Measurements from ENCODE around the gene ZNF140. TPM values are rescaled to one million over a fixed set of nuclear protein-coding genes. Genes with fewer than 3 reads are reported as not detected.

Gene ZNF140
- total RNA-seq, 2 experiments from 2014 or later: 10.6 to 12.3 TPM

DNA sequence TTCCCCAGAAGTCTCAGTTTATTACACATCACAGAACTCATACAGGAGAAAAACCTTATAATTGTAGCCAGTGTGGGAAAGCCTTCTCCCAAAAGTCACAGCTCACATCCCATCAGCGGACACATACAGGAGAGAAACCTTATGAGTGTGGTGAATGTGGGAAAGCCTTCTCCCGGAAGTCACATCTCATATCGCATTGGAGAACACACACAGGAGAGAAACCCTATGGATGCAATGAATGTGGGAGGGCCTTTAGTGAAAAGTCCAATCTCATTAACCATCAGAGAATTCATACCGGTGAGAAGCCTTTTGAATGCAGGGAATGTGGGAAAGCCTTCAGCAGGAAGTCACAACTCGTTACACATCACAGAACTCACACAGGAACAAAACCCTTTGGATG, 23.3 kb upstream of the ZNF140 start:
- H3K27ac Mint-ChIP-seq: no peak overlapping the region
- DNase-seq: no peak
- H3K9me3 Mint-ChIP-seq: peaks cover 58% of the 10 kb centered on the region
- no peak for ATAC-seq
- intact Hi-C loops (cut with micrococcal nuclease): no loop called here
- TF ChIP-seq, protein P1, sequence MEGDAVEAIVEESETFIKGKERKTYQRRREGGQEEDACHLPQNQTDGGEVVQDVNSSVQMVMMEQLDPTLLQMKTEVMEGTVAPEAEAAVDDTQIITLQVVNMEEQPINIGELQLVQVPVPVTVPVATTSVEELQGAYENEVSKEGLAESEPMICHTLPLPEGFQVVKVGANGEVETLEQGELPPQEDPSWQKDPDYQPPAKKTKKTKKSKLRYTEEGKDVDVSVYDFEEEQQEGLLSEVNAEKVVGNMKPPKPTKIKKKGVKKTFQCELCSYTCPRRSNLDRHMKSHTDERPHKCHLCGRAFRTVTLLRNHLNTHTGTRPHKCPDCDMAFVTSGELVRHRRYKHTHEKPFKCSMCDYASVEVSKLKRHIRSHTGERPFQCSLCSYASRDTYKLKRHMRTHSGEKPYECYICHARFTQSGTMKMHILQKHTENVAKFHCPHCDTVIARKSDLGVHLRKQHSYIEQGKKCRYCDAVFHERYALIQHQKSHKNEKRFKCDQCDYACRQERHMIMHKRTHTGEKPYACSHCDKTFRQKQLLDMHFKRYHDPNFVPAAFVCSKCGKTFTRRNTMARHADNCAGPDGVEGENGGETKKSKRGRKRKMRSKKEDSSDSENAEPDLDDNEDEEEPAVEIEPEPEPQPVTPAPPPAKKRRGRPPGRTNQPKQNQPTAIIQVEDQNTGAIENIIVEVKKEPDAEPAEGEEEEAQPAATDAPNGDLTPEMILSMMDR (IDR thresholded peaks at IDR 0.05): no peak
- H3K27me3 Mint-ChIP-seq: no peaks in the 10 kb centered on the region
- H3K36me3 Mint-ChIP-seq (ENCODE audit: low read depth): peaks cover 76% of the 10 kb centered on the region
- CTCF ChIA-PET: no interaction called here
- H3K4me3 Mint-ChIP-seq: no peak overlapping the region
- POLR2A ChIA-PET: interaction anchor here (1.0 to 1.6 kb wide), 2 partner anchors 49 to 72 kb away, joined by 3 to 5 read pairs; partner anchors contain the start of gene ZNF891
- H3K4me1 Mint-ChIP-seq (ENCODE audit: low read depth): no peaks in the 10 kb centered on the region

DNA sequence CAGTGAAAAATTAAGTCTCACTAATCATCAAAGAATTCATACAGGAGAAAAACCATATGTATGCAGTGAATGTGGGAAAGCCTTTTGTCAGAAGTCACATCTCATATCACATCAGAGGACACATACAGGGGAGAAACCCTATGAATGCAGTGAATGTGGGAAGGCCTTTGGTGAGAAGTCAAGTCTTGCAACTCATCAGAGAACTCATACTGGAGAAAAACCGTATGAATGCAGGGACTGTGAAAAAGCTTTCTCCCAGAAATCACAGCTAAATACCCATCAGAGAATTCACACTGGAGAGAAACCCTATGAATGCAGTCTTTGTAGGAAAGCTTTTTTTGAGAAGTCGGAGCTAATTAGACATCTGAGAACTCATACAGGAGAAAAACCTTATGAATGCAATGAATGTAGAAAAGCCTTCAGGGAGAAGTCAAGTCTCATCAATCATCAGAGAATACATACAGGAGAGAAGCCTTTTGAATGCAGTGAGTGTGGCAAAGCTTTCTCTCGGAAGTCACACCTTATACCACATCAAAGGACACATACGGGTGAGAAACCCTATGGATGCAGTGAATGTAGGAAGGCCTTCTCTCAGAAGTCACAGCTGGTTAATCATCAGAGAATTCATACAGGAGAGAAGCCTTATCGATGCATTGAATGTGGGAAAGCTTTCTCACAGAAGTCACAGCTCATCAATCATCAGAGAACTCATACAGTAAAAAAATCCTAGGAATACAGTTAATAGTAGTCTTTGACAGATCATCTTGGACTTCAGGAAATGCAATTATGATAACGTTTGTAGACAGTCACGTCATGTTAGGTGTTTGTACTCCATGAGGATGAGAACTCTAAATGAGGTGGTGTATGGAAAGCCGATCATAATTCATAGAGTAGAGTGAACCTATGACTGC, 22.3 kb upstream of the ZNF140 start:
- ATAC-seq (no peak), DNase-seq (no peak)
- Mint-ChIP-seq H3K9me3 (peaks cover 60% of the 10 kb centered on the region), H3K27me3 (no peaks in the 10 kb centered on the region), H3K27ac (no peak overlapping the region), H3K4me3 (no peak overlapping the region), H3K4me1 (ENCODE audit: low read depth) (no peaks in the 10 kb centered on the region), H3K36me3 (ENCODE audit: low read depth) (peaks cover 74% of the 10 kb centered on the region)
- intact Hi-C loops (cut with micrococcal nuclease): no loop called here
- ChIA-PET CTCF (no interaction called here), POLR2A (interaction anchor here (0.8 to 1.0 kb wide), 3 partner anchors 51 to 156 kb away, joined by 3 to 5 read pairs (median 3); no protein-coding TSS in a partner anchor)
- TF ChIP-seq, protein P1 (IDR thresholded peaks at IDR 0.05): no peak

DNA sequence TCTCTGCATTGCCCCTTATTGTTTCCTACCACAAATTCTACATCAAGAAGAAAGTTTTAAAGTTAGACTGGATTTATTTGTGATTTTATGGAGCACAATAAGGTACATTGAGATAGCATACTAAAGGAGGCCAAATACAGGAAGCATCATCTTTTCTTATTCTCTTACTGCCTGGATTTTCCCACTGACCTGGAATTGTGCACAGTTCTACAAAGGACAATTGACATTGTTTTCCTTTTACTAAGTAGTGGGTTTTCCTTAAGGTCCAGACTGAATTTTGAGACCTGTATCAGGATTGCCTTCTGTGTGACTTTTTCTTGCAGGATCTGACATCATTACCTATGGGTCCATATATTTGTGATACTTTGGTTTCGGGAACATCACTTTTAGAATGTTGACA, 18.8 kb upstream of the ZNF140 start:
- ChIA-PET CTCF (no interaction called here), POLR2A (no interaction called here)
- peaks cover 65% of the 10 kb centered on the region for H3K36me3 Mint-ChIP-seq (ENCODE audit: low read depth)
- no peaks in the 10 kb centered on the region for H3K4me1 Mint-ChIP-seq (ENCODE audit: low read depth)
- no peaks in the 10 kb centered on the region for H3K27me3 Mint-ChIP-seq
- intact Hi-C loops (cut with micrococcal nuclease): no loop called here
- H3K27ac Mint-ChIP-seq: no peak overlapping the region
- peaks cover 75% of the 10 kb centered on the region for H3K9me3 Mint-ChIP-seq
- TF ChIP-seq, protein P1 (IDR thresholded peaks at IDR 0.05): no peak
- no peak overlapping the region for H3K4me3 Mint-ChIP-seq
- DNase-seq (no peak), ATAC-seq (no peak)

DNA sequence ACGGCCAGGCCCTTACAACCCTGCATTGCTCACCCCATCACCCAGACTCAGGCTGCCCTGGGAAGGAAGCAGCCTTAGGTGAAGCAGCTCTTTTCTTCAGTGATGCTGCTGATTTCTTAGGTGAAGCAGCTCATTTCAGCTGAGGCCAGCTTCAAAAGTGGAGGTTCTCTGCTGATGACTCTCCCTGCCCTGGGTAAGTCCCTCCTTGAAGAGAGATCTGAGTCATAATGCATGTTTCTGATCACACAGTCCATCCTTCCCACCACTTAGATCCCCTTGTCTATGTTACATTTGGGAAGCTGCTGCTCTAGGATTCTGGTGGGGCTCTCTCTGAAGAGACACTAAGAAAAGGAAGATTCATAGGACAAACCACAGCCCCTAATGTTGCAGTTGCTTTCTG, 17.2 kb upstream of the ZNF140 start:
- H3K36me3 Mint-ChIP-seq (ENCODE audit: low read depth): peaks cover 49% of the 10 kb centered on the region
- DNase-seq: no peak
- no peak overlapping the region for H3K4me3 Mint-ChIP-seq
- H3K4me1 Mint-ChIP-seq (ENCODE audit: low read depth): no peaks in the 10 kb centered on the region
- peaks cover 69% of the 10 kb centered on the region for H3K9me3 Mint-ChIP-seq
- ATAC-seq: peak; percentile 27
- intact Hi-C loops (cut with micrococcal nuclease): no loop called here
- TF ChIP-seq, protein P1 (IDR thresholded peaks at IDR 0.05): no peak
- no peak overlapping the region for H3K27ac Mint-ChIP-seq
- CTCF ChIA-PET: interaction anchor here (0.6 kb wide), 1 partner anchor 50 kb away, joined by 3 read pairs; no protein-coding TSS in a partner anchor
- H3K27me3 Mint-ChIP-seq: no peaks in the 10 kb centered on the region
- POLR2A ChIA-PET: no interaction called here

DNA sequence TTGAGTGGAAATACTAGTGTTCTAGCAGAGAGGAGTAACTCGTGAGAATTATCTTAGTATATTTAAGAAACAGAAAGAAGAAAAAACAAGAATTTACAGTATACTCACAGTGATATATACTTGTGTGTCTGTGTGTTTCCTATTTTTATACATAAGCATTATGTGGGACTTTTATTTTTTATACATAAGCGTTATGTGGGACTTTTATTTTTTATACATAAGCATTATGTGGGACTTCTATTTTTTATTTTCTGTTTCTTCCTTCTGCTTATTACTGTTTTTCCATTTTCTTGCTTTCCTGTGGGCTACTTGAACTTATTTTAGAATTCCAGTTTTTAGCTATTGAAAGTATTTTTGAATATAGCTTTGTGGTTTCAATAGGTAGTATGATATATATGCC, 6.9 kb upstream of the ZNF140 start:
- intact Hi-C loops (cut with micrococcal nuclease): no loop called here
- ATAC-seq (no peak), DNase-seq (no peak)
- H3K27ac Mint-ChIP-seq: no peak overlapping the region
- CTCF ChIA-PET: no interaction called here
- no peaks in the 10 kb centered on the region for H3K4me1 Mint-ChIP-seq (ENCODE audit: low read depth)
- peaks cover 26% of the 10 kb centered on the region for H3K36me3 Mint-ChIP-seq (ENCODE audit: low read depth)
- TF ChIP-seq, protein P1 (IDR thresholded peaks at IDR 0.05): no peak
- no peaks in the 10 kb centered on the region for H3K27me3 Mint-ChIP-seq
- no peak overlapping the region for H3K4me3 Mint-ChIP-seq
- POLR2A ChIA-PET: no interaction called here
- H3K9me3 Mint-ChIP-seq: peaks cover 44% of the 10 kb centered on the region
